ENCODE results near the gene CNTFR. TPM values are rescaled to one million over a fixed set of nuclear protein-coding genes. Genes with fewer than 3 reads are reported as not detected.
A peak's percentile ranks its signal among the peaks of the same experiment; 100 is the strongest.
"Not testable (repeated sequence)": the region's sequence is repeated elsewhere in the genome, so short reads cannot be mapped to it uniquely, and the experiment has no call there.

CNTFR gene
- total and polyA plus RNA-seq, 2 donors = 5.6 to 11.5 TPM

- Histone ChIP-seq H3K4me1 (ENCODE audit: insufficient read depth) (no peaks in the 10 kb centered on the region), H3K27ac (ENCODE audit: low read depth) (no peak overlapping the region), H3K36me3 (ENCODE audit: insufficient read depth) (no peaks in the 10 kb centered on the region), H3K4me3 (ENCODE audit: low read depth, low read length) (no peak overlapping the region)
- WGBS = 88% methylated on average over 6 of the region's 6 CpGs
- DNase-seq (ENCODE audit: extremely low spot score) = no peak
Observed at GRCh38 chr9:34545497-34545896, 44.0 kb downstream of the CNTFR start.

DNA sequence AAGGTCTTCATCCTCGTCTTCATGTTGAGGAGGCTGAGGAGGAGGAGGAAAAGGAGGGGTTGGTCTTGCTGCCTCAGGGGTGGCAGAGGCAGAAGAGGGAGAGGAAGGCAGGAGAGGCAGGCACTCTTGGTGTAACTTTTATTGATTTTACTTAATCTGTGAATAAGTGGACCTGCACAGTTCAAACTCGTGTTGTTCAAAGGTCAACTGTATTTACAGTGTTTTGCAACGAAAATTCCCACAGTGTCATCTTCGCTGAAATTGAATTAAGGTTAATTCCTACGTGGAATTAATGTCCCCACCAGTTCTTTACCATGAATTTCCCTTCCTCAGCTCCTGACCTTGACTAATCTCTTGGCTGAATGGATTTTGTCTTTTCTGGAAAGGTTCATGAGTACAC is 45.5 kb downstream of the CNTFR start:
- no peaks in the 10 kb centered on the region for H3K4me1 ChIP-seq (ENCODE audit: insufficient read depth)
- no peaks in the 10 kb centered on the region for H3K36me3 ChIP-seq (ENCODE audit: insufficient read depth)
- DNase-seq (ENCODE audit: extremely low spot score) = no peak
- WGBS = 64% methylated on average over 5 of the region's 5 CpGs
- no peak overlapping the region for H3K27ac ChIP-seq (ENCODE audit: low read depth)
- no peak overlapping the region for H3K4me3 ChIP-seq (ENCODE audit: low read depth, low read length)

GRCh38 chr9:34541540-34541939 is 48.0 kb downstream of the CNTFR start:
- DNase-seq (ENCODE audit: extremely low spot score) = no peak
- H3K4me3 ChIP-seq (ENCODE audit: low read depth, low read length) = no peak overlapping the region
- H3K27ac ChIP-seq (ENCODE audit: low read depth) = no peak overlapping the region
- H3K4me1 ChIP-seq (ENCODE audit: insufficient read depth) = no peaks in the 10 kb centered on the region
- 82% methylated on average over 7 of the region's 7 CpGs for WGBS
- no peaks in the 10 kb centered on the region for H3K36me3 ChIP-seq (ENCODE audit: insufficient read depth)

GRCh38 chr9:34540827-34541226 is 48.7 kb downstream of the CNTFR start:
- no peaks in the 10 kb centered on the region for H3K4me1 ChIP-seq (ENCODE audit: insufficient read depth)
- 52% methylated on average over 2 of the region's 2 CpGs for WGBS

DNA sequence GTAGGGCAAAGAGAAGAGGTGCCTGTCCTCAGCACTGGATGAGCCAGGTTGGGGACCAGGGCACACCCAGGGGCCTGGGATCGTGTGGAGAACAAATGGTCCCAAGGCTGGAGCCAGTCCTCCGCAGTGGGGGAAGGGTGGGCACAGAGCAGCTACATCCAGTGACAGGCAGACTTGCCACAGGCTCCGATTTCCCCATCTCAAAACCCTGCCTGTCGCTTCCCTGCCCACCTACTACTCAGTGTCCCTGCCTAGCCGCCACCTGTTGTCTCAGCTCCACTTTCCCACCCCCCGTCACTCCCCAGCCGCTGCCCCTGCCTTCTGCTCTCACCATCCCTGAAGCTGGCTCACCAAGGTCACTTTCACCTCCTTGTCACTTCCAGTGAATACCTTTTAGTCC is 52.8 kb downstream of the CNTFR start:
- H3K27ac ChIP-seq (ENCODE audit: low read depth) = no peak overlapping the region
- 57% methylated on average over 7 of the region's 7 CpGs for WGBS
- DNase-seq (ENCODE audit: extremely low spot score) = no peak
- no peaks in the 10 kb centered on the region for H3K4me1 ChIP-seq (ENCODE audit: insufficient read depth)
- H3K4me3 ChIP-seq (ENCODE audit: low read depth, low read length) = no peak overlapping the region
- H3K36me3 ChIP-seq (ENCODE audit: insufficient read depth) = no peaks in the 10 kb centered on the region

More at GRCh38 chr9:34540827-34541226, 48.7 kb downstream of the CNTFR start:
- Histone ChIP-seq H3K27ac (ENCODE audit: low read depth) (no peak overlapping the region), H3K4me3 (ENCODE audit: low read depth, low read length) (no peak overlapping the region), H3K36me3 (ENCODE audit: insufficient read depth) (no peaks in the 10 kb centered on the region)
- DNase-seq (ENCODE audit: extremely low spot score) = no peak

- H3K4me1 ChIP-seq (ENCODE audit: insufficient read depth); H3K4me3 ChIP-seq (ENCODE audit: low read depth, low read length); H3K36me3 ChIP-seq (ENCODE audit: insufficient read depth); DNase-seq (ENCODE audit: extremely low spot score); H3K27ac ChIP-seq (ENCODE audit: low read depth): not testable (repeated sequence)
- 79% methylated on average over 8 of the region's 8 CpGs for WGBS
Observed at GRCh38 chr9:34532041-34532440, 57.5 kb downstream of the CNTFR start.

- 77% methylated on average over 2 of the region's 2 CpGs for WGBS
- no peak for DNase-seq (ENCODE audit: extremely low spot score)
Observed at GRCh38 chr9:34526026-34526425, 63.5 kb downstream of the CNTFR start.

GRCh38 chr9:34524349-34524748 is 65.2 kb downstream of the CNTFR start:
- no peak for DNase-seq (ENCODE audit: extremely low spot score)
- H3K36me3 ChIP-seq (ENCODE audit: insufficient read depth) = no peaks in the 10 kb centered on the region
- no peaks in the 10 kb centered on the region for H3K4me1 ChIP-seq (ENCODE audit: insufficient read depth)
- 70% methylated on average over 3 of the region's 3 CpGs for WGBS
- no peak overlapping the region for H3K4me3 ChIP-seq (ENCODE audit: low read depth, low read length)
- H3K27ac ChIP-seq (ENCODE audit: low read depth) = no peak overlapping the region

More at GRCh38 chr9:34526026-34526425, 63.5 kb downstream of the CNTFR start:
- H3K4me1 ChIP-seq (ENCODE audit: insufficient read depth) = no peaks in the 10 kb centered on the region
- no peak overlapping the region for H3K4me3 ChIP-seq (ENCODE audit: low read depth, low read length)
- H3K36me3 ChIP-seq (ENCODE audit: insufficient read depth) = no peaks in the 10 kb centered on the region
- no peak overlapping the region for H3K27ac ChIP-seq (ENCODE audit: low read depth)

DNA sequence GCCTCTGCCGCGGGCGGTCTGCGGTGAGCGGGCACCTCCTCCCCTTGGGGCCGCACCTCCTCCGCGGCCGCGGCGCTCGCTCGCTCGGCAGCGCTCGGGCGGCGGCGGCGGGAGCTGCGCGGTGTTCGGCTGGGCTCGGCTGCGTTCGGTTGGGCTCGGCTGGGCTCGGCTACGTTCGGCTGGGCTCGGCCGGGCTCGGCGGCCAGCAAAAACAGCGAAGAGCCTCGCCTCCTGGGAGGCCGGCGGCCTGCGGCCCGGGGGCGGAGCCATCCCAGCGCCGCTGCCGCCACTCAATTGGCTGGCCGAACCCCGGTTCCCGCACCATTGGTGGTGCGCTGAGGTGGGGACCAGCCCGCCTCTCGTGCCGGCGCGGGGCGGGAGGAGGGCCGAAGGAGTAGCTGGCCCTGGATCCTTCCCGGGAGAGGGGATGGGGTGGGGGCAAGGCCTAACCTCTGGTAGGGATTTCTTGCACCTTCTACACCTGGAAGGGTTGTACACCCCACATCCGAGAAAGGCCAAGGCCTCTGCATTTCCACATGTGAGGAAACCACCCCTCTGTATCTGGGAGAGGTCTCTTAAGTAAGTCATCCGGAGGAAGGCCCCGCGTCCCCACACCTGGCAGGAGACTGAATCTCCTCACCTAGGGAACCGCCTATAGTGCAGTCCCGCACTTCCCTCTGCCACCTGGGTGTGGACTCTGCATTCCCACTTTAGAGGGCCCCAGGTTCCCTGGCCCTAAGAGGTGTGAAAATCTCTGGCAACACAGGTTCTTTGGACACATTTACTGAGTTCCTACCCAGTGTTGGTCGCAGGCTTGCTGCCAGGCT is 66.3 kb downstream of the CNTFR start, which contains the start of gene ENHO:
Gene ENHO, minus strand, starts transcription at position 20 of the 827 bp plus-strand sequence. CDS start 1,295 bp downstream, outside the sequence.
- Histone ChIP-seq H3K4me3 (ENCODE audit: low read depth, low read length) (peak within 1 kb of the TSS; percentile 52), H3K27ac (ENCODE audit: low read depth) (no peak within 1 kb of the TSS), H3K36me3 (ENCODE audit: insufficient read depth) (no peaks in the 10 kb centered on the region), H3K4me1 (ENCODE audit: insufficient read depth) (no peaks in the 10 kb centered on the region)
- 4% methylated on average over 63 of the region's 63 CpGs for whole genome bisulfite sequencing
- peak; percentile 49 for DNase-seq (ENCODE audit: extremely low spot score)

DNA sequence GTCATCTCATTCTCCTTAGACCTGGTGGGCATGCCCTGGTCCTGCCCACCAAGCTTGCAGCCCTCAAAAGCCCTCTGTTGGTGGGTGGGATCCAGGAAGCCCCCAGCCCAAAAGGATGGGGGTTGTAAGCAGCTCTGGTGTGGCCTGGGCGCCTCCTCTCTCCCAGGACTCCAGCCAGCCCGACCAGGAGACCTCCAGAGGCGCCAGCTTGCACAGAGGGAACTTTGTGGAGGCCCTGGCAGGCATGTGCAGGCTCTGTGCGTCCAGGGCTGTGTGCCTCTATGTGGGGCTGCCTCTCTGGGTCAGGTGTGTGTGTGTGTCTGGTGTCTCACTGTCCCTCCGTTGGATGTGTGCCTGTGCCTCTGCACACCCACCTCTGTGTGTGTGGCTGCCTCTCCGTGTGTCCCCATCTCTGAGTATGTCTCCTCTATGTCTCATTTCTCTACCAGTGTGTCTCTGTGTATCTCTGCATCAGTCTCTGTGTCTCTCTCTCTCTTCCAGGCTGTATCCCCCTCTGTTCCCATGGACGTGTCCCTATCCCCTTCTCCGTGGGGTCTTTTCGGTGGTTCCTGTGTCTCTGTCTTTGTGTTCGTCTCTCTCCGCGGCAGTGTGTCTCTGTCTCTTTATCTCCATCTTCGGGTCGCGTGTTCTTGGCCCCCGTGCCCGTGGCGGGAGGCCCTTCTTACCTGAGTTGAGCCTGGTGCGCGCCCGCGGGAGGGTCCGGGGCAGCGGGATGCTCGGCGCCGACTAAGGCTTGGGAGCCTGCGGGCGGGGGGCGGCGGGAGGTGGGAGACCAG is 67.2 kb downstream of the CNTFR start:
- H3K4me3 ChIP-seq (ENCODE audit: low read depth, low read length) = peak overlapping the region; percentile 52
- no peak for DNase-seq (ENCODE audit: extremely low spot score)
- H3K4me1 ChIP-seq (ENCODE audit: insufficient read depth) = no peaks in the 10 kb centered on the region
- no peaks in the 10 kb centered on the region for H3K36me3 ChIP-seq (ENCODE audit: insufficient read depth)
- no peak overlapping the region for H3K27ac ChIP-seq (ENCODE audit: low read depth)
- WGBS = 20% methylated on average over 31 of the region's 31 CpGs

DNA sequence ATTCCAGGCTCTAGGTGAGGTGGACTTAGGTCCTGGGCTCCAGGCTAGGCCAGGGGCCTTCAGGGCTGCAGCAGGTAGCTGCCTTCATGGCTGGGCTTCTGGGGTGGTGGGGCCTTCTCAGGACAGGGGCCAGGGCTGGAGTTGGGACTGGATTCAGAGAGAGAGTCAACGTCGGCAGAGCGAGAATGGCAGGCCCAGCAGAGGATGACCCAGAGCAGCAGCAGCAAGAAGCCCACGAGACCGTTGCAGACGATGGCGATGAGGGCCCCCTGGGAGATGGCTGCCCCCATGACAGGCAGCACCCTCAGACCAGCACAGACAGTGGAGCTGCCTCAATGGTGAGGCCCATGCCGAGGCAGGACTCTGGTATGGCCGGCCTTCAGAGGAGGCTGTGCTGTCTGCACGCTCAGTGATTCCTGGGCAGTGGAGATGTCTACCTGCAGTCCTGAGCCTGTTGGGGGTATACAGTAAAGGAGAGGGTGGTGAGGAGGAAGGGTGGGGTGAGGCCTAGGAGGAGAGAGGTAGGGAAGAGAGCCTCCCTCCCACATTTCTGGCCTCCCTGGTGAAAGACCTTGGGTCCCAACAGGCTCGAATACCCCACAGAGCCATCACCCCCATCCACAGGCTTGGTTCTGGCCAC is 68.0 kb downstream of the CNTFR start:
- Histone ChIP-seq H3K4me3 (ENCODE audit: low read depth, low read length) (no peak overlapping the region), H3K27ac (ENCODE audit: low read depth) (no peak overlapping the region), H3K36me3 (ENCODE audit: insufficient read depth) (no peaks in the 10 kb centered on the region), H3K4me1 (ENCODE audit: insufficient read depth) (no peaks in the 10 kb centered on the region)
- WGBS = 95% methylated on average over 11 of the region's 11 CpGs
- no peak for DNase-seq (ENCODE audit: extremely low spot score)

- no peaks in the 10 kb centered on the region for H3K36me3 ChIP-seq (ENCODE audit: insufficient read depth)
- 94% methylated on average over 6 of the region's 6 CpGs for WGBS
- H3K4me3 ChIP-seq (ENCODE audit: low read depth, low read length) = no peak overlapping the region
- H3K4me1 ChIP-seq (ENCODE audit: insufficient read depth) = no peaks in the 10 kb centered on the region
- no peak for DNase-seq (ENCODE audit: extremely low spot score)
- H3K27ac ChIP-seq (ENCODE audit: low read depth) = no peak overlapping the region
Observed at GRCh38 chr9:34520505-34521385, 68.8 kb downstream of the CNTFR start.

- Histone ChIP-seq H3K36me3 (ENCODE audit: insufficient read depth) (no peaks in the 10 kb centered on the region), H3K4me1 (ENCODE audit: insufficient read depth) (no peaks in the 10 kb centered on the region), H3K4me3 (ENCODE audit: low read depth, low read length) (no peak overlapping the region), H3K27ac (ENCODE audit: low read depth) (no peak overlapping the region)
- 85% methylated on average over 6 of the region's 6 CpGs for WGBS
- DNase-seq (ENCODE audit: extremely low spot score) = no peak
Observed at GRCh38 chr9:34520096-34520495, 69.4 kb downstream of the CNTFR start.

All from urinary bladder (tissue), 4 donors.